Endothelial cell of umbilical vein (primary cell): ENCODE results near the gene CECR2. TPM values are rescaled to one million over a fixed set of nuclear protein-coding genes. Genes with fewer than 3 reads are reported as not detected.

Source experiments
- BruUV-seq: library from RNA; stranded (reverse); fragments of 400-500 nt; replicated peaks from 2 replicates; lab custom pipeline; 2021; lab: Mats Ljungman, UMichigan
- CTCF ChIA-PET: fragments of 300-600, 350-600 bp; sonication (Branson Sonifier 250); formaldehyde crosslinking; loops from one replicate; lab custom pipeline; 2021; ENCODE audit warnings: antibody characterized with exemption, inconsistent platforms; lab: Charles Lee
- POLR2A ChIA-PET: fragments of 300-600, 350-600 bp; sonication (Branson Sonifier 250); formaldehyde crosslinking; loops from one replicate; lab custom pipeline; 2021; ENCODE audit warnings: antibody characterized with exemption, inconsistent platforms; lab: Charles Lee
- DNase-seq: peaks from one replicate; pipeline ENCODE4 v3.0.0-alpha.2; 2011; ENCODE audit warnings: low read depth, low spot score
- FAIRE-seq: peaks from 2 replicates; lab custom pipeline; 2011; peaks lifted over from hg19 to GRCh38; lab: Jason Lieb, UNC
- H2AFZ ChIP-seq: 2 replicates; pipeline ENCODE4 v1.6.0; 2012; ENCODE audit warnings: low read depth, low read length, control low read depth, inconsistent platforms
- H3K27ac ChIP-seq: 2 replicates; pipeline ENCODE4 v1.5.1; 2011; ENCODE audit warnings: low read depth, mild to moderate bottlenecking, control low read depth, low read length, moderate library complexity; ENCODE audit not compliant: insufficient read depth
- H3K27me3 ChIP-seq, 2 experiments: 2 replicates each; pipeline versions ENCODE4 v1.6.0 to v1.6.1; 2011; ENCODE audit warnings: low read length in 2 of 2, mixed read lengths in 1 of 2; ENCODE audit not compliant: control insufficient read depth in 2 of 2, insufficient read depth in 2 of 2
- H3K36me3 ChIP-seq, 2 experiments: 2 replicates in 1 of 2; 3 replicates in 1 of 2; pipeline ENCODE4 v1.5.1; 2011; ENCODE audit warnings: low read length in 2 of 2, mild to moderate bottlenecking in 1 of 2, moderate library complexity in 1 of 2; ENCODE audit not compliant: control insufficient read depth in 2 of 2, insufficient read depth in 2 of 2; ENCODE audit errors: extremely low read depth in 1 of 2
- H3K4me1 ChIP-seq: 3 replicates; pipeline ENCODE4 v1.5.1; 2011; ENCODE audit warnings: mild to moderate bottlenecking, low read length; ENCODE audit not compliant: control insufficient read depth, insufficient read depth; ENCODE audit errors: extremely low read depth
- H3K4me2 ChIP-seq: 2 replicates; pipeline ENCODE4 v1.6.1; 2011; ENCODE audit warnings: low read length, control low read depth, mixed read lengths; ENCODE audit not compliant: insufficient read depth
- H3K4me3 ChIP-seq, 3 experiments: fragments of 200-600 bp in 1 of 3; sonication (generic), shearing (Covaris generic) in 1 of 3; replicated peaks in 1 of 3; 2 replicates each; pipeline ENCODE4 v1.5.1; 2011 to 2016; ENCODE audit warnings: control low read depth in 3 of 3, low read length in 3 of 3, mild to moderate bottlenecking in 2 of 3, inconsistent platforms in 1 of 3, low read depth in 1 of 3, moderate library complexity in 1 of 3; ENCODE audit not compliant: insufficient read depth in 1 of 3
- H3K79me2 ChIP-seq: 2 replicates; pipeline ENCODE4 v1.6.0; 2012; ENCODE audit warnings: low read length, inconsistent platforms; ENCODE audit not compliant: control insufficient read depth, insufficient read depth
- H3K9ac ChIP-seq: replicated peaks from 2 replicates; pipeline ENCODE3; 2011; ENCODE audit warnings: low read length, control low read depth; ENCODE audit not compliant: insufficient read depth; ENCODE audit errors: extremely low read depth
- H3K9me1 ChIP-seq: replicated peaks from 3 replicates; pipeline ENCODE4 v1.6.0; 2011; ENCODE audit warnings: mild to moderate bottlenecking, low read length; ENCODE audit not compliant: control insufficient read depth, insufficient read depth; ENCODE audit errors: extremely low read depth
- H3K9me3 ChIP-seq: replicated peaks from 2 replicates; pipeline ENCODE4 v1.5.1; 2012; ENCODE audit warnings: low read length, inconsistent platforms; ENCODE audit not compliant: control insufficient read depth, insufficient read depth
- H4K20me1 ChIP-seq: replicated peaks from 2 replicates; pipeline ENCODE3; 2011; ENCODE audit warnings: mild to moderate bottlenecking, low read length; ENCODE audit not compliant: control insufficient read depth, insufficient read depth; ENCODE audit errors: extremely low read depth
- CTCF ChIP-seq, 2 donors: IDR thresholded peaks; 1 replicate in 1 of 2; 2 replicates in 1 of 2; pipeline ENCODE4 v1.5.1; 2011; ENCODE audit warnings: low read length in 2 of 2, mild to moderate bottlenecking in 2 of 2, moderate library complexity in 2 of 2, control low read depth in 1 of 2, inconsistent platforms in 1 of 2, low read depth in 1 of 2; ENCODE audit not compliant: insufficient read depth in 1 of 2; ENCODE audit errors: extremely low read depth in 1 of 2
- EZH2 ChIP-seq: IDR thresholded peaks from 2 replicates; pipeline ENCODE4 v1.6.1; 2012; ENCODE audit warnings: borderline replicate concordance, low read depth, mild to moderate bottlenecking, moderate library complexity, low read length, inconsistent platforms; ENCODE audit not compliant: severe bottlenecking
- FOS ChIP-seq: IDR thresholded peaks from 2 replicates; pipeline ENCODE4 v1.6.1; 2011; ENCODE audit warnings: mild to moderate bottlenecking, low read length, moderate library complexity, borderline replicate concordance; ENCODE audit not compliant: insufficient read depth
- GATA2 ChIP-seq: IDR thresholded peaks from 2 replicates; pipeline ENCODE4 v1.7.0; 2011; ENCODE audit warnings: low read depth, mild to moderate bottlenecking, moderate library complexity, mixed read lengths, low read length; ENCODE audit not compliant: insufficient read length, insufficient read depth
- JUN ChIP-seq: IDR thresholded peaks from 2 replicates; pipeline ENCODE4 v1.6.1; 2011; ENCODE audit warnings: borderline replicate concordance, low read depth; ENCODE audit not compliant: insufficient read length, insufficient read depth
- MAX ChIP-seq: IDR thresholded peaks from 2 replicates; pipeline ENCODE4 v1.6.1; 2011; ENCODE audit not compliant: insufficient read depth, insufficient read length
- MYC ChIP-seq: IDR thresholded peaks from one replicate; pipeline ENCODE4 v1.6.1; 2011; ENCODE audit warnings: mild to moderate bottlenecking, low read depth, low read length
- POLR2A ChIP-seq: IDR thresholded peaks from 2 replicates; pipeline ENCODE4 v1.6.1; 2012; ENCODE audit warnings: low read depth, mild to moderate bottlenecking, control low read depth, low read length
- POLR2AphosphoS5 ChIP-seq: IDR thresholded peaks from 2 replicates; pipeline ENCODE4 v1.6.1; 2012; ENCODE audit warnings: low read depth, mild to moderate bottlenecking, control low read depth, low read length, moderate library complexity; ENCODE audit not compliant: insufficient read depth
- dilution Hi-C: fragments of 300-500 bp; cut with MboI; formaldehyde crosslinking; loops from one replicate; pipeline ENCODE4 v1.15.0; 2019; ENCODE audit warnings: low sequenced_read_pairs; ENCODE audit not compliant: extremely low pct_ligation_motif_present
- intact Hi-C: fragments of 100-400 bp; cut with micrococcal nuclease; formaldehyde crosslinking; loops from one replicate; pipeline ENCODE4 v1.10.0; 2022
- polyA plus RNA-seq, 4 experiments: library from polyadenylated mRNA; depleted of rRNA in 3 of 4; stranded (reverse) in 3 of 4; unstranded in 1 of 4; fragments of >200 nt; gene quantifications; 2 replicates each; pipeline versions ENCODE4 v1.2.1 to v1.2.3, GENCODE V29; 2011 to 2012; ENCODE audit warnings: missing spikeins in 1 of 4
- total RNA-seq: library from RNA; stranded (reverse); gene quantifications from 2 replicates; pipeline ENCODE4 v1.2.3, GENCODE V29; 2021

Gene CECR2
- total and polyA plus RNA-seq, 2 donors (not counting 3 experiments of a cell fraction or from before 2014, with no cell fraction given), result 0.01 TPM; not detected in 1

GRCh38 chr22:17575151-17575550 lies 205.9 kb downstream of the CECR2 start:
- BruUV-seq, result no TSS peak
- dilution Hi-C loops (no loop called here), intact Hi-C loops (no loop called here)
- Histone ChIP-seq H3K79me2 (no peaks in the 10 kb centered on the region), H3K4me3 (no peak overlapping the region), H3K27ac (no peak overlapping the region), H3K9me1 (no peaks in the 10 kb centered on the region), H4K20me1 (no peaks in the 10 kb centered on the region), H3K27me3 (no peaks in the 10 kb centered on the region), H3K4me1 (peaks cover under 1% of the 10 kb centered on the region), H2AFZ (no peak overlapping the region), H3K4me2 (no peak overlapping the region), H3K9me3 (no peaks in the 10 kb centered on the region), H3K9ac (no peak overlapping the region), H3K36me3 (no peaks in the 10 kb centered on the region)
- TF ChIP-seq CTCF (IDR thresholded peaks at IDR 0.05; ENCODE audit: extremely low read depth in 1 of 2, insufficient read depth in 1 of 2, low read depth in 1 of 2, low read length in 2 of 2) (no peak), POLR2AphosphoS5 (no peak), GATA2 (no peak), JUN (no peak), MYC (no peak), FOS (no peak), POLR2A (no peak), MAX (no peak), EZH2 (no peak)
- ChIA-PET CTCF (no interaction called here), POLR2A (no interaction called here)
- FAIRE-seq, result no peak
- DNase-seq, result no peak
